Dermis microvascular lymphatic vessel endothelial cell (primary cell): ENCODE data around the gene AADAT. TPM values are rescaled to one million over a fixed set of nuclear protein-coding genes. Genes with fewer than 3 reads are reported as not detected.
"Not testable (repeated sequence)": the region's sequence is repeated elsewhere in the genome, so short reads cannot be mapped to it uniquely, and the experiment has no call there.

Source experiments
- DNase-seq, 2 donors: peaks; one replicate each; pipeline versions ENCODE4 v3.0.0 to v3.0.0-alpha.2; 2010; ENCODE audit warnings: low read depth in 2 of 2
- total RNA-seq: library from RNA; depleted of rRNA; stranded (reverse); fragments of >200 nt; gene quantifications from 2 replicates; pipeline ENCODE4 v1.2.1, GENCODE V29; 2014

AADAT gene
- total RNA-seq, 1 donor from 2014 or later: 0.51 TPM

- DNase-seq: no peak
Observed at GRCh38 chr4:170090352-170091052, 746 bp upstream of the AADAT start.

GRCh38 chr4:170089274-170089667 is 485 bp downstream of the AADAT start:
- peak in 1 of 2 donors; percentile 34 for DNase-seq

GRCh38 chr4:170088716-170089115 is 1.0 kb downstream of the AADAT start:
- DNase-seq: no peak

GRCh38 chr4:170087163-170087700 is 2.5 kb downstream of the AADAT start:
- no peak for DNase-seq

GRCh38 chr4:170083541-170083940 is 6.2 kb downstream of the AADAT start:
- DNase-seq: no peak

- no peak for DNase-seq
Observed at GRCh38 chr4:170080496-170080895, 9.3 kb downstream of the AADAT start.

GRCh38 chr4:170079981-170080380 is 9.8 kb downstream of the AADAT start:
- no peak for DNase-seq

- DNase-seq: no peak
Observed at GRCh38 chr4:170071196-170071595, 18.6 kb downstream of the AADAT start.

GRCh38 chr4:170068438-170069128 is 21.2 kb downstream of the AADAT start:
- DNase-seq: no peak

- no peak for DNase-seq
Observed at GRCh38 chr4:170059421-170059820, 30.3 kb downstream of the AADAT start.

- no peak for DNase-seq
Observed at GRCh38 chr4:170058826-170059225, 30.9 kb downstream of the AADAT start.

- DNase-seq: no peak
Observed at GRCh38 chr4:170057866-170058265, 31.9 kb downstream of the AADAT start.

- DNase-seq: no peak
Observed at GRCh38 chr4:170052919-170053318, 36.8 kb downstream of the AADAT start.

- no peak for DNase-seq
Observed at GRCh38 chr4:170051402-170051801, 38.4 kb downstream of the AADAT start.

- no peak for DNase-seq
Observed at GRCh38 chr4:170049766-170050165, 40.0 kb downstream of the AADAT start.

GRCh38 chr4:170047771-170048354 is 41.9 kb downstream of the AADAT start:
- DNase-seq: peak; percentile 72 to 76

GRCh38 chr4:170046156-170046555 is 43.6 kb downstream of the AADAT start:
- not testable (repeated sequence) for DNase-seq

- no peak for DNase-seq
Observed at GRCh38 chr4:170040031-170040680, 49.6 kb downstream of the AADAT start.

GRCh38 chr4:170038769-170039168 is 51.0 kb downstream of the AADAT start:
- DNase-seq: no peak

- DNase-seq: no peak
Observed at GRCh38 chr4:170038232-170038631, 51.5 kb downstream of the AADAT start.

GRCh38 chr4:170037481-170037880 is 52.3 kb downstream of the AADAT start:
- DNase-seq: no peak

GRCh38 chr4:170035845-170036244 is 53.9 kb downstream of the AADAT start:
- no peak for DNase-seq
